GM21717 (cell line): Measurements from ENCODE around the gene ITGA2.

Experiments
- ATAC-seq: cut with Tn5 transposase; IDR thresholded peaks from one replicate; pipeline ENCODE4 v1.9.1; 2021; ENCODE audit warnings: mild to moderate bottlenecking, moderate library complexity; ENCODE audit not compliant: unreplicated experiment

ITGA2 gene

DNA sequence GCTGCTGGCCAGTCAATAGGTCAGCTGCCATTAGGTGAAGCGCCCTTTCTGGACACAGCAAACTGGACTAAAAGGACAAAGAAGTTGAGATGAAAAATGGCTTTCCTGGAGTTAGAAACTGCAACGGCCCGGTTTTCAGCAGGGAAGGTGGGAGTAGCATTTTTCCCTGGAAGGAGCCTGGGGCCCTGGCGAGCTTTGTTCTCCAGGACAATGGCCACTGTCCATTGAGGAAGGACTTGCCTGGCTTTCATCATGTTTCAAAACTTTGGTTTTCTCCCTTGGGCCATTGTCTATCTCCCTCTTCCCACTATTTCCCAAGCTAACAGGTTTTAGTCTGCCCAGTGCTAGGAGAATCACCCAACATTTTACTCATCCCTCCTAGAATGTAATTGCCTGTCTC is 64.2 kb downstream of the ITGA2 start:
- no peak for ATAC-seq

GRCh38 chr5:53055365-53055764 is 66.2 kb downstream of the ITGA2 start:
- no peak for ATAC-seq

GRCh38 chr5:53059281-53059680 is 70.1 kb downstream of the ITGA2 start:
- ATAC-seq: no peak

GRCh38 chr5:53063176-53063575 is 74.0 kb downstream of the ITGA2 start:
- ATAC-seq: no peak

DNA sequence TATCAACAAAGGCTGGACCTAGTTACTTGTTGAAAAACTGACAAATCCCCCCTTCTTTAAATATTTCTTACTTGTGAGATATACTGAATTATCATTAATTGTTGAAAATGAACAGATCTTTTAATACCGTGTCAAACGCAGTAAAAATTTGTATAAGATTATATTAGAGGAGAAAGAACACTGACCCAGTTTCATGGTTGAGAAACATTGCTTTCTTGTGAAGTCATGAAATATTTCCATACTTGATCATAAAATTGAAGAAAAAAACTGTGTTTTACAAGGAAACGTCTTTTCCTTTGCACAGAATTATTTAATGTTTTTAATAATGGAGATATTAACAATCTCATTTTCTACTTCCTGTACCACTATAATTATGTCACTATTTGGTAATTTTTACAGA is 74.6 kb downstream of the ITGA2 start:
- ATAC-seq: no peak

GRCh38 chr5:53066088-53066487 is 76.9 kb downstream of the ITGA2 start:
- no peak for ATAC-seq

DNA sequence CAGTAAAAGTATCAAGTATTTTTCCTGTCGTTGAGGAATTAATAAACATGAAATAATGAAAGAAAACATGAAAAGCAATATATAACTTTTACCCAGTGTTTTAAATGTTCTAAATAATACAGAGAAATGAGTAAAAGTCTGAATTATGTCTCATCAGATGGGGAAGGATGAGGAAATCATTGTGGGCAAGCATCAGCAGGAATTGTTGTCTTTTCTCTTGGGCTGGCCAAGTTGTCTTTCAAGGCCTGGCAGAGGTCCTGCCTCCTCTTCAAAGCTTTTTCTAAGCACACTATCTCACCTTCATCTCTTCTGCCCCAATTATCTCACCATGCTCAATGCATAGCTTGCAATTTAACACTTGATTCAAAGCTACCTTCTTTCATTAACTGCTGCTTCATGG is 78.5 kb downstream of the ITGA2 start:
- ATAC-seq: no peak

DNA sequence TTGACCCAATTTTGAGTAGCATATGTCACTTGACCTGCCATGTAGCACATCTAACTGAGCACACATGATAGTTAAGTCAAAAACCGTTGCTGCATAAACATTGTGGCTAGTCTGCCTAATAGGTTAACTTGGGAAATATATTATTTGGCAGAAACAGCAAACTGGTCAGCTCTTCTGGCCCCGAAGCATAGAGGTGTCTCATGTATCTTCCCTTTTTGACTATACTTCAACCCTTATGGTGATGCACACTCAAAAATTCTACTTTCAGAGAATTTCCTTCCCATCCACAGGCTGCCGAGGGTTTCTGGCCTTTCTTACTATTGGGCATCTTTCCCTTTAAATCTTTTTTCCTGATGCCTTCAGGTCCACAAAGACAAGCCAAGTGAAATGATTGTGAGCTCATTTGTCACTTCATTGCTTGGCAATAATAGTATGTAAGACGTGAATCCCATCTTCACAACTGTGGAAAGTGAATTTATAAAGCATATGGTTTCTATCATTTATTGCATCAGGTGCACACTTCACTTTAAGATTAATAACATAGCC is 79.2 kb downstream of the ITGA2 start:
- no peak for ATAC-seq

DNA sequence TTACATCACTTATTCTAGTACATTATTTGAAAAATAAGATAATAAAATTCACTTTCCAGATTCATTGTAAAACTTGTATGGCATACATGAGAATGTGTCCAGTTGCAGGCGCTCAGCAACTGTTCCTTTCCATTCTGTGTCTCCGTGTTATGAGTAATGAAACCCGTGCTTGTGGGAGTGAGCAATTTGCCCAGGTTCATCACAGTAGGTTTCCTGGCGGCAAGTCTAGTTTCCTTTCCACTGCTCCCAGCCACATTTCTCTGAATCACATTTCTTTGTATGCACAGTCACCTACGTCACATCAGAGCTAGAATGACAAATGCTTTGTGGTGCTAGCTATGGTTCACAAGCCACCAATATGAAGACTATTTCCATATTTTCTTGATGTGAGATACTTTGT is 80.5 kb downstream of the ITGA2 start:
- ATAC-seq: no peak

DNA sequence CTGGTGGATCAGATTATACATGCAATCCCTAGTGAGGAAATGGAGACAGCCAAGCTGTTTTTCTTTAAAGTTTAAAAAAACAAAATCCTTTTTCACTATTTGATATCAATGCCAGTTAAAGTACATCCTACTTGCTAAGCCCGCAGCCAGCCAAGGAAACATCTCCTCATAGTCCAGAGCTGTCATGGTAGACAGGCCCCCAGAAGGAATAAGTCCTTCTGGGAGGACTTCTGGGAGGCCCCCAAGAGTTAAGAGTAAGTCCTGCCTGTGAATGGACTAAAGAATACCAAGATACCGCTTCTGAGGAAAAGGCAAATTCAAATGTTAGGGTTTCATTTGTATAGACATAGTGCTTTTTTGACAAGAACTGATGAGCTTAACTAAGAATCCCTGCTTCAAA is 82.1 kb downstream of the ITGA2 start:
- no peak for ATAC-seq

DNA sequence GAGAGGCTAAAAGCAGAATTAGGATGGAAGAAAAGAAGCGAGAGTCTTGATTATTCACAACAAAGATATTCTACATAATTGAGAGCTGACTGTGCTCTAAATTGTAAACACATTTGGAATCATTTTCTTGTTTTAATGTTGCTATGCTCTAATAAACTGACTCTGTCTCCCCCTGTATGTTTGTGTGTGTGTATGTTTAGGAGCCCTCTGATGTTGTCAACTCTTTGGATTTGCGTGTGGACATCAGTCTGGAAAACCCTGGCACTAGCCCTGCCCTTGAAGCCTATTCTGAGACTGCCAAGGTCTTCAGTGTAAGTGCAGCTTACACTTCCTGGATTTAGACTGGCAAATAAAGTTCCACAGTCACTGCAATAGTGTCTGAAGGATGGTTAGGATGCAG is 82.6 kb downstream of the ITGA2 start:
- no peak for ATAC-seq

DNA sequence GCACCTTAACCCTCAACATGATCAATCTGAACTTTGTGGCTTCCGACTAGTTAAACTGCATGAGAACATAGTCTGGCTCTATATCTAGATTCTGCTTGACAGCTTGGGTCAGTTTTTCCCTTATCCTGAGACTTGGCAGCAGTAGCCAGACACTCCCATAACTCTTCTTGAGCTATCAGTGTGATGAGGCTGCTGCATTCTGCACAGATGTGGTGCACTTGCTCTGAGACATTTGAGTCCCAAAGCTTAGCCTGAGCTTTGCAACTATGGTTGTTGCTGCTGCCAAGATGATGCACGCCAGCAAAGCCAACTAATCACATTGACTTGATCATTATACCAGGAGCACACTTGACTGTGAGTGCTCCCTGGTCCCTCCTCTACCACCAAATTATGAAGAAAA is 84.2 kb downstream of the ITGA2 start:
- no peak for ATAC-seq

- ATAC-seq: no peak
Observed at GRCh38 chr5:53076014-53076583, 86.9 kb downstream of the ITGA2 start.

DNA sequence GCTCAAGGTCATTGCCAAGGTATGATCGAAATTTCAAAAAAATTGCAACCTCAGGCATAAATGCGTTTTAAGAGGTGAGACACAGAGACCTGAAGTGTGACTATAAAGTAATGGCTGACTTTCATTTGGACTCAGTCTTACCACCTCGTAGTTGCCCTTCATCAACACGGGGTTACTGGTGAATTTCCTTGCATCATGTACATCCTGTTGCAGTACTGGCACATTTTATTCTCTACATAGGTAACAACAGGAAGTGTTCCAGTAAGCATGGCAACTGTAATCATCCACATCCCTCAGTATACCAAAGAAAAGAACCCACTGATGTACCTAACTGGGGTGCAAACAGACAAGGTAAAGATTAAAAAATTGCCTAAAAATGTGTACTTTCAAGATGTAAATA is 91.1 kb downstream of the ITGA2 start:
- no peak for ATAC-seq

DNA sequence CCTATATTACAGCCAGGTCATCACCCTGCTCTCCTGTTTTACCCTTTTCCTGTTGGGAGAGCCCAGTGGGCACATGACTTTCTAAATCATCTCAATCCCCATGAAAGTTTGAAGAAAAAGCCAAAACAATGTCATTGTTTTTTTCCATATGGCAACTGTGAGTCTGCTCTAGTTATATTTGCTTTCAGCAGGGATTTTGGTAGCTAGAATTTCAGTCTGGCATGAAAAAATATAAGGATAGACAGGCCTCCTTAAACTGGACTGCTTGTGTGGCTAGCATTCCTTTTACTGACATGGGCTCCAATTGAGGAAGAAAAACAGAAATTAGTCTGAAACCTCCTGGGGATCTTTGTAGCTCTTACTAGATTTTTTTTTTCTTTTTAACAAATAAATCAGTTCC is 94.8 kb downstream of the ITGA2 start:
- ATAC-seq: no peak

DNA sequence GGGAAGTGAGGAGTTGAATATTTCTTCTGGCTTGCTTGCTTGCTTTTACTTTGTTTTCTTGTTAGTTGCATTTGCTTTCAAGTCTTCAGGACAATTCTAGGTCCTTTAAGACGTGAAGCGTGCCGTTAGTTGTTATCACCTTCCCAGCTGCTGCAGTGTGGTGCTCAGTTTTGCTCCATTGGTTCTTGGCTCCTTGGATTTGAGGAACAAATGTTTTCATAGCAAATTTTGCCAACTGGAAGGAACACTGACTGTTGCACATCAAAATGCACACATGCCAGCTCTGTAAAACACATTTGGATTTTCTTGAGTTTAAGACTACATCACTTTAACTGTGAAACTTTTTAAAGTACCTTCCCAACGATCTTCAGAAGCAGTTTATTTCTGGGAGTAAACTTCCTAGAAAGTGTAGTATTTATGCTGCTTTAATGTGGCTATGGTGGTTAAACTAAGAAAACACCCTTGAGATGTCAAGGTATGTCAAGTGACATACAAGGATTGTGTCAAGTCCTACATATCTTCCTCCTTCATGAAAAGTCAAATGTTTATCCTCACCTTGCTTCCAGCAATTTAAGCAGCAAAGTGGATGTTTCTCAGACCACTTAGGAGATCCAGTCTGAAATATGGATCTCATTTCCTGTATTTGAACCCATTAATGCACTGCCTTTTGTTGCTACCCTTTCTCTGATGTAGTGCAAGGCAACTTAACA is 95.5 kb downstream of the ITGA2 start:
- no peak for ATAC-seq

GRCh38 chr5:53087171-53087570 is 98.0 kb downstream of the ITGA2 start:
- ATAC-seq: no peak

GRCh38 chr5:53087621-53088121 is 98.5 kb downstream of the ITGA2 start:
- ATAC-seq: no peak

GRCh38 chr5:53089481-53089991 is 100.4 kb downstream of the ITGA2 start:
- ATAC-seq: no peak

DNA sequence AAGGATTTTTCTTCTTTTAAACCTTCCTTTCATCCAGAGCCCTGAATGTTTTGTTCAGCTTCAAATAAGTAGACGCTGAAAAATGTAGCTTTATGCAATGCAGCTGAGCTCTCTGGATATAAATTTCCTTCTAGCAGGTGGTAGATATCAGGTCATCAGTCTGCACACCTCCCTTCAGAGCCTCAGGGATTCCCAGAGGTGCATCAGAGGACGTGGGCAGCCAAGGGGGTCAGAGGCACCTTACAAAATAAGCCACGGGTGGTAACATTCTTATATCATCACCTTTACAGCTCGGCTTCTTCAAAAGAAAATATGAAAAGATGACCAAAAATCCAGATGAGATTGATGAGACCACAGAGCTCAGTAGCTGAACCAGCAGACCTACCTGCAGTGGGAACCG is 101.1 kb downstream of the ITGA2 start:
- no peak for ATAC-seq

GRCh38 chr5:53091289-53091688 is 102.1 kb downstream of the ITGA2 start:
- no peak for ATAC-seq

- ATAC-seq: no peak
Observed at GRCh38 chr5:53092242-53092641, 103.1 kb downstream of the ITGA2 start.
